Measurements from ENCODE around the gene BTBD10. TPM values are rescaled to one million over a fixed set of nuclear protein-coding genes. Genes with fewer than 3 reads are reported as not detected.
A peak's percentile ranks its signal among the peaks of the same experiment; 100 is the strongest.

The BTBD10 gene
- total RNA-seq, 1 donor: 55.7 TPM

GRCh38 chr11:13344818-13345217 lies 118.2 kb downstream of the BTBD10 start:
- no peak overlapping the region for H2AFZ ChIP-seq (ENCODE audit: low read length)
- DNase-seq (ENCODE audit: insufficient read length, low spot score, missing footprints): no peak
- H3K4me3 ChIP-seq (ENCODE audit: insufficient read depth, low read length): no peak overlapping the region
- H4K20me1 ChIP-seq (ENCODE audit: insufficient read depth, low read length): no peaks in the 10 kb centered on the region
- no peak for TF ChIP-seq CTCF (IDR thresholded peaks at IDR 0.05; ENCODE audit: extremely low read depth, low read depth, low read length)
- no peaks in the 10 kb centered on the region for H3K36me3 ChIP-seq (ENCODE audit: insufficient read depth, low read length)
- no peak overlapping the region for H3K27ac ChIP-seq (ENCODE audit: low read depth, low read length)
- H3K27me3 ChIP-seq (ENCODE audit: insufficient read depth, low read length): no peaks in the 10 kb centered on the region
- H3K4me1 ChIP-seq (ENCODE audit: insufficient read depth, low read length): peaks cover under 1% of the 10 kb centered on the region
- peaks cover 4% of the 10 kb centered on the region for H3K79me2 ChIP-seq (ENCODE audit: insufficient read depth, low read length)
- no peaks in the 10 kb centered on the region for H3K9me3 ChIP-seq (ENCODE audit: low read depth, low read length)
- no peak overlapping the region for H3K4me2 ChIP-seq (ENCODE audit: insufficient read depth, low read length)

GRCh38 chr11:13343931-13344717 lies 118.9 kb downstream of the BTBD10 start:
- Histone ChIP-seq H2AFZ (ENCODE audit: low read length) (no peak overlapping the region), H3K9me3 (ENCODE audit: low read depth, low read length) (no peaks in the 10 kb centered on the region), H3K27me3 (ENCODE audit: insufficient read depth, low read length) (no peaks in the 10 kb centered on the region), H4K20me1 (ENCODE audit: insufficient read depth, low read length) (no peaks in the 10 kb centered on the region), H3K4me3 (ENCODE audit: insufficient read depth, low read length) (no peak overlapping the region), H3K27ac (ENCODE audit: low read depth, low read length) (no peak overlapping the region), H3K79me2 (ENCODE audit: insufficient read depth, low read length) (peaks cover 4% of the 10 kb centered on the region), H3K4me1 (ENCODE audit: insufficient read depth, low read length) (peaks cover 7% of the 10 kb centered on the region), H3K4me2 (ENCODE audit: insufficient read depth, low read length) (no peak overlapping the region), H3K36me3 (ENCODE audit: insufficient read depth, low read length) (no peaks in the 10 kb centered on the region)
- peak; percentile 86 for TF ChIP-seq CTCF (IDR thresholded peaks at IDR 0.05; ENCODE audit: extremely low read depth, low read depth, low read length)
- no peak for DNase-seq (ENCODE audit: insufficient read length, low spot score, missing footprints)

- Histone ChIP-seq H4K20me1 (ENCODE audit: insufficient read depth, low read length) (no peaks in the 10 kb centered on the region), H2AFZ (ENCODE audit: low read length) (no peak overlapping the region), H3K4me1 (ENCODE audit: insufficient read depth, low read length) (peaks cover 16% of the 10 kb centered on the region), H3K27ac (ENCODE audit: low read depth, low read length) (no peak overlapping the region), H3K79me2 (ENCODE audit: insufficient read depth, low read length) (peaks cover 4% of the 10 kb centered on the region), H3K9me3 (ENCODE audit: low read depth, low read length) (no peaks in the 10 kb centered on the region), H3K4me2 (ENCODE audit: insufficient read depth, low read length) (no peak overlapping the region), H3K27me3 (ENCODE audit: insufficient read depth, low read length) (no peaks in the 10 kb centered on the region), H3K4me3 (ENCODE audit: insufficient read depth, low read length) (no peak overlapping the region), H3K36me3 (ENCODE audit: insufficient read depth, low read length) (no peaks in the 10 kb centered on the region)
- no peak for TF ChIP-seq CTCF (IDR thresholded peaks at IDR 0.05; ENCODE audit: extremely low read depth, low read depth, low read length)
- DNase-seq (ENCODE audit: insufficient read length, low spot score, missing footprints): no peak
Measured at GRCh38 chr11:13343067-13343466, 120.0 kb downstream of the BTBD10 start.

- H4K20me1 ChIP-seq (ENCODE audit: insufficient read depth, low read length): no peaks in the 10 kb centered on the region
- H3K4me1 ChIP-seq (ENCODE audit: insufficient read depth, low read length): peaks cover 33% of the 10 kb centered on the region
- no peak for TF ChIP-seq CTCF (IDR thresholded peaks at IDR 0.05; ENCODE audit: extremely low read depth, low read depth, low read length)
- no peak for DNase-seq (ENCODE audit: insufficient read length, low spot score, missing footprints)
- H3K4me3 ChIP-seq (ENCODE audit: insufficient read depth, low read length): no peak overlapping the region
- no peak overlapping the region for H3K4me2 ChIP-seq (ENCODE audit: insufficient read depth, low read length)
- H3K27me3 ChIP-seq (ENCODE audit: insufficient read depth, low read length): no peaks in the 10 kb centered on the region
- H3K36me3 ChIP-seq (ENCODE audit: insufficient read depth, low read length): no peaks in the 10 kb centered on the region
- H2AFZ ChIP-seq (ENCODE audit: low read length): no peak overlapping the region
- peaks cover 2% of the 10 kb centered on the region for H3K79me2 ChIP-seq (ENCODE audit: insufficient read depth, low read length)
- H3K27ac ChIP-seq (ENCODE audit: low read depth, low read length): no peak overlapping the region
- H3K9me3 ChIP-seq (ENCODE audit: low read depth, low read length): no peaks in the 10 kb centered on the region
Measured at GRCh38 chr11:13341026-13341425, 122.0 kb downstream of the BTBD10 start.

Measured in osteoblast (primary cell).